ENCODE data around the gene PLXNA2. TPM values are rescaled to one million over a fixed set of nuclear protein-coding genes. Genes with fewer than 3 reads are reported as not detected.

The PLXNA2 gene
- total RNA-seq, 1 donor from 2014 or later: 17.7 TPM

GRCh38 chr1:208120431-208120790 is 123.8 kb downstream of the PLXNA2 start:
- H4K20me1 ChIP-seq (ENCODE audit: insufficient read depth, low read length): no peaks in the 10 kb centered on the region
- no peak overlapping the region for H2AFZ ChIP-seq (ENCODE audit: low read depth, low read length)
- H3K27ac ChIP-seq (ENCODE audit: low read depth, low read length): no peak overlapping the region
- H3K4me2 ChIP-seq (ENCODE audit: low read length): peak overlapping the region; percentile 23
- Mint-ChIP-seq H3K27me3 (ENCODE audit: low read depth, unreplicated experiment) (peaks cover 6% of the 10 kb centered on the region), H3K9me3 (ENCODE audit: unreplicated experiment) (no peaks in the 10 kb centered on the region), H3K4me3 (ENCODE audit: unreplicated experiment) (no peak overlapping the region), H3K4me1 (ENCODE audit: low read depth, unreplicated experiment) (peaks cover 8% of the 10 kb centered on the region), H3K27ac (ENCODE audit: unreplicated experiment) (no peak overlapping the region), H3K36me3 (ENCODE audit: low read depth, unreplicated experiment) (peaks cover 8% of the 10 kb centered on the region)
- H3K36me3 ChIP-seq (ENCODE audit: insufficient read depth, low read length): no peaks in the 10 kb centered on the region
- no peak overlapping the region for H3K4me3 ChIP-seq (ENCODE audit: insufficient read depth, low read depth, low read length)
- H3K79me2 ChIP-seq (ENCODE audit: insufficient read depth, low read length): no peaks in the 10 kb centered on the region
- no peak for TF ChIP-seq EZH2 (IDR thresholded peaks at IDR 0.05; ENCODE audit: insufficient read depth, low read length)
- no peak for TF ChIP-seq CTCF (IDR thresholded peaks at IDR 0.05; ENCODE audit: insufficient read depth, low read depth, low read length)
- DNase-seq (ENCODE audit: low read depth) (no peak), FAIRE-seq (no peak)
- H3K9me3 ChIP-seq (ENCODE audit: insufficient read depth, low read depth, low read length): no peaks in the 10 kb centered on the region
- H3K9ac ChIP-seq (ENCODE audit: low read length): no peak overlapping the region
- H3K27me3 ChIP-seq (ENCODE audit: insufficient read depth, low read length): no peaks in the 10 kb centered on the region
- peaks cover 9% of the 10 kb centered on the region for H3K4me1 ChIP-seq (ENCODE audit: insufficient read depth, low read length)

GRCh38 chr1:208118841-208119606 is 125.2 kb downstream of the PLXNA2 start:
- FAIRE-seq (no peak), DNase-seq (ENCODE audit: low read depth) (no peak)
- Mint-ChIP-seq H3K36me3 (ENCODE audit: low read depth, unreplicated experiment) (peaks cover 9% of the 10 kb centered on the region), H3K4me3 (ENCODE audit: unreplicated experiment) (no peak overlapping the region), H3K9me3 (ENCODE audit: unreplicated experiment) (no peaks in the 10 kb centered on the region), H3K4me1 (ENCODE audit: low read depth, unreplicated experiment) (peaks cover 8% of the 10 kb centered on the region), H3K27me3 (ENCODE audit: low read depth, unreplicated experiment) (peaks cover 8% of the 10 kb centered on the region), H3K27ac (ENCODE audit: unreplicated experiment) (no peak overlapping the region)
- Histone ChIP-seq H3K4me3 (ENCODE audit: insufficient read depth, low read depth, low read length) (no peak overlapping the region), H3K4me1 (ENCODE audit: insufficient read depth, low read length) (peaks cover 9% of the 10 kb centered on the region), H3K9ac (ENCODE audit: low read length) (no peak overlapping the region), H3K4me2 (ENCODE audit: low read length) (no peak overlapping the region), H3K27ac (ENCODE audit: low read depth, low read length) (no peak overlapping the region), H4K20me1 (ENCODE audit: insufficient read depth, low read length) (no peaks in the 10 kb centered on the region), H2AFZ (ENCODE audit: low read depth, low read length) (no peak overlapping the region), H3K27me3 (ENCODE audit: insufficient read depth, low read length) (no peaks in the 10 kb centered on the region), H3K36me3 (ENCODE audit: insufficient read depth, low read length) (no peaks in the 10 kb centered on the region), H3K79me2 (ENCODE audit: insufficient read depth, low read length) (no peaks in the 10 kb centered on the region), H3K9me3 (ENCODE audit: insufficient read depth, low read depth, low read length) (no peaks in the 10 kb centered on the region)
- TF ChIP-seq EZH2 (IDR thresholded peaks at IDR 0.05; ENCODE audit: insufficient read depth, low read length): no peak
- TF ChIP-seq CTCF (IDR thresholded peaks at IDR 0.05; ENCODE audit: insufficient read depth, low read depth, low read length): no peak

GRCh38 chr1:208118306-208118705 is 125.9 kb downstream of the PLXNA2 start:
- no peaks in the 10 kb centered on the region for H4K20me1 ChIP-seq (ENCODE audit: insufficient read depth, low read length)
- H3K36me3 ChIP-seq (ENCODE audit: insufficient read depth, low read length): no peaks in the 10 kb centered on the region
- Mint-ChIP-seq H3K27ac (ENCODE audit: unreplicated experiment) (no peak overlapping the region), H3K27me3 (ENCODE audit: low read depth, unreplicated experiment) (peaks cover 8% of the 10 kb centered on the region), H3K36me3 (ENCODE audit: low read depth, unreplicated experiment) (peaks cover 10% of the 10 kb centered on the region), H3K4me1 (ENCODE audit: low read depth, unreplicated experiment) (peaks cover 8% of the 10 kb centered on the region), H3K9me3 (ENCODE audit: unreplicated experiment) (peaks cover 2% of the 10 kb centered on the region), H3K4me3 (ENCODE audit: unreplicated experiment) (no peak overlapping the region)
- no peak overlapping the region for H3K4me2 ChIP-seq (ENCODE audit: low read length)
- H3K9me3 ChIP-seq (ENCODE audit: insufficient read depth, low read depth, low read length): no peaks in the 10 kb centered on the region
- FAIRE-seq (no peak), DNase-seq (ENCODE audit: low read depth) (no peak)
- no peaks in the 10 kb centered on the region for H3K27me3 ChIP-seq (ENCODE audit: insufficient read depth, low read length)
- no peaks in the 10 kb centered on the region for H3K79me2 ChIP-seq (ENCODE audit: insufficient read depth, low read length)
- no peak overlapping the region for H2AFZ ChIP-seq (ENCODE audit: low read depth, low read length)
- peaks cover 9% of the 10 kb centered on the region for H3K4me1 ChIP-seq (ENCODE audit: insufficient read depth, low read length)
- TF ChIP-seq CTCF (IDR thresholded peaks at IDR 0.05; ENCODE audit: insufficient read depth, low read depth, low read length) (no peak), EZH2 (IDR thresholded peaks at IDR 0.05; ENCODE audit: insufficient read depth, low read length) (no peak)
- no peak overlapping the region for H3K27ac ChIP-seq (ENCODE audit: low read depth, low read length)
- no peak overlapping the region for H3K9ac ChIP-seq (ENCODE audit: low read length)
- no peak overlapping the region for H3K4me3 ChIP-seq (ENCODE audit: insufficient read depth, low read depth, low read length)

Data from astrocyte (in vitro differentiated cells and primary cell).